H1 (cell line): Measurements from ENCODE around the gene ROBO2.

Experiments
- ASH2L ChIP-seq: fragments of 200-600, 300-600 bp; sonication (generic); IDR thresholded peaks from one replicate; pipeline ENCODE4 v1.7.1; 2017; ENCODE audit warnings: low read length
- EGR1 ChIP-seq: IDR thresholded peaks from 2 replicates; pipeline ENCODE4 v1.6.1; 2011; ENCODE audit warnings: low read depth, low read length, borderline replicate concordance
- EP300 ChIP-seq, 2 experiments: IDR thresholded peaks; 1 replicate in 1 of 2; 2 replicates in 1 of 2; pipeline ENCODE4 v1.6.1; 2011 to 2012; ENCODE audit warnings: low read depth in 2 of 2, low read length in 2 of 2, mild to moderate bottlenecking in 2 of 2, borderline replicate concordance in 1 of 2, inconsistent platforms in 1 of 2, moderate library complexity in 1 of 2
- EZH2 ChIP-seq: fragments of 200-600 bp; sonication (generic); IDR thresholded peaks from 2 replicates; pipeline ENCODE4 v1.7.1; 2012; ENCODE audit warnings: low read depth, mild to moderate bottlenecking, moderate library complexity, low read length, inconsistent platforms; ENCODE audit not compliant: severe bottlenecking
- MAFK ChIP-seq: IDR thresholded peaks from 2 replicates; pipeline ENCODE4 v1.6.1; 2012; ENCODE audit warnings: low read depth, mild to moderate bottlenecking, improper control_type of control experiment, low read length
- POLR2A ChIP-seq, 2 experiments: IDR thresholded peaks; 1 replicate in 1 of 2; 2 replicates in 1 of 2; pipeline ENCODE4 v1.6.1; 2011; ENCODE audit warnings: low read depth in 2 of 2, low read length in 2 of 2, mild to moderate bottlenecking in 2 of 2; ENCODE audit errors: control extremely low read depth in 1 of 2
- POLR2AphosphoS5 ChIP-seq: IDR thresholded peaks from 2 replicates; pipeline ENCODE4 v1.6.1; 2011; ENCODE audit warnings: low read depth, low read length
- RAD21 ChIP-seq, 2 experiments: IDR thresholded peaks in 1 of 2; conservative IDR thresholded peaks in 1 of 2; 2 replicates each; pipeline ENCODE4 v1.6.1; 2011; ENCODE audit warnings: low read depth in 2 of 2, low read length in 2 of 2, improper control_type of control experiment in 1 of 2, inconsistent platforms in 1 of 2, mild to moderate bottlenecking in 1 of 2, moderate library complexity in 1 of 2
- RNF2 ChIP-seq: fragments of 200-900, 300-1000 bp; sonication (generic); IDR thresholded peaks from 2 replicates; pipeline ENCODE4 v1.7.1; 2016; ENCODE audit warnings: borderline replicate concordance, low read depth, mild to moderate bottlenecking, antibody characterized with exemption, low read length; ENCODE audit not compliant: poor library complexity, severe bottlenecking; ENCODE audit errors: missing control alignments
- SIN3A ChIP-seq, 2 experiments: IDR thresholded peaks in 1 of 2; conservative IDR thresholded peaks in 1 of 2; 2 replicates each; pipeline ENCODE4 v1.6.1; 2011 to 2012; ENCODE audit warnings: low read length in 2 of 2, improper control_type of control experiment in 1 of 2, low read depth in 1 of 2, mild to moderate bottlenecking in 1 of 2
- SP1 ChIP-seq: IDR thresholded peaks from 2 replicates; pipeline ENCODE4 v1.6.1; 2011; ENCODE audit warnings: low read depth, low read length
- TF ChIP-seq, protein P1 (sequence below): IDR thresholded peaks from 2 replicates; pipeline ENCODE4 v1.6.1; 2012; ENCODE audit warnings: inconsistent platforms
- TF ChIP-seq, protein P2 (sequence below), 3 experiments: IDR thresholded peaks; 1 replicate in 2 of 3; 2 replicates in 1 of 3; pipeline versions ENCODE4 v1.5.1 to v1.6.1; 2011; ENCODE audit warnings: low read length in 3 of 3, mild to moderate bottlenecking in 3 of 3, inconsistent platforms in 2 of 3, low read depth in 1 of 3, moderate library complexity in 1 of 3; ENCODE audit not compliant: insufficient read depth in 1 of 3; ENCODE audit errors: control extremely low read depth in 1 of 3
- TF ChIP-seq, protein P3 (sequence below): IDR thresholded peaks from 2 replicates; pipeline ENCODE4 v1.6.1; 2011; ENCODE audit warnings: low read depth, mild to moderate bottlenecking, low read length; ENCODE audit not compliant: insufficient read depth

DNA sequence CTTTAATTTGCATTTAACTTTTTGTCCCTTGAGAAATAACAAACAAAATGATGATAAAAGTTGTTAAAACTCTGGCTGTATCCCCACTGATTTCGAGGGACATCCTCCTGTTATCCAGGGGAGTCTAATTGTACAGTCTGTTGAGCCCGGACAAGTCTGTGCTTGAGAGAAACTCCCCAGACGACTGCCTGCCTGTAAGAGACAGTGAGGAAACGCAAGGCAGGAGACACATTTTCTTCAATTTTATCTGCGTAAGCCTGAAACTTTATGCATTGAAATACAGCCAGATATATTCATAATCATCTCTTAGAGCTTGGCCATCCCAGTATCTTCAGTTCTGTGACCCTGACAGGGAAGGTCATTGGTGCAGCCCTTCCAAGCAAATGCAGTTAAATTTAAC, 97.7 kb downstream of the ROBO2 start:
- TF ChIP-seq EZH2, result no peak
- no peak for TF ChIP-seq RAD21 (IDR thresholded peaks at IDR 0.05 in 1 of 2, conservative IDR thresholded peaks at IDR 0.05 in 1 of 2; ENCODE audit: low read depth in 2 of 2, low read length in 2 of 2)
- no peak for TF ChIP-seq SP1
- TF ChIP-seq, protein P1, sequence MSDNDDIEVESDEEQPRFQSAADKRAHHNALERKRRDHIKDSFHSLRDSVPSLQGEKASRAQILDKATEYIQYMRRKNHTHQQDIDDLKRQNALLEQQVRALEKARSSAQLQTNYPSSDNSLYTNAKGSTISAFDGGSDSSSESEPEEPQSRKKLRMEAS, result no peak
- TF ChIP-seq RNF2, result no peak
- no peak for TF ChIP-seq EGR1
- TF ChIP-seq, protein P2, sequence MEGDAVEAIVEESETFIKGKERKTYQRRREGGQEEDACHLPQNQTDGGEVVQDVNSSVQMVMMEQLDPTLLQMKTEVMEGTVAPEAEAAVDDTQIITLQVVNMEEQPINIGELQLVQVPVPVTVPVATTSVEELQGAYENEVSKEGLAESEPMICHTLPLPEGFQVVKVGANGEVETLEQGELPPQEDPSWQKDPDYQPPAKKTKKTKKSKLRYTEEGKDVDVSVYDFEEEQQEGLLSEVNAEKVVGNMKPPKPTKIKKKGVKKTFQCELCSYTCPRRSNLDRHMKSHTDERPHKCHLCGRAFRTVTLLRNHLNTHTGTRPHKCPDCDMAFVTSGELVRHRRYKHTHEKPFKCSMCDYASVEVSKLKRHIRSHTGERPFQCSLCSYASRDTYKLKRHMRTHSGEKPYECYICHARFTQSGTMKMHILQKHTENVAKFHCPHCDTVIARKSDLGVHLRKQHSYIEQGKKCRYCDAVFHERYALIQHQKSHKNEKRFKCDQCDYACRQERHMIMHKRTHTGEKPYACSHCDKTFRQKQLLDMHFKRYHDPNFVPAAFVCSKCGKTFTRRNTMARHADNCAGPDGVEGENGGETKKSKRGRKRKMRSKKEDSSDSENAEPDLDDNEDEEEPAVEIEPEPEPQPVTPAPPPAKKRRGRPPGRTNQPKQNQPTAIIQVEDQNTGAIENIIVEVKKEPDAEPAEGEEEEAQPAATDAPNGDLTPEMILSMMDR (IDR thresholded peaks at IDR 0.05; ENCODE audit: control extremely low read depth in 1 of 3, insufficient read depth in 1 of 3, low read depth in 1 of 3, low read length in 3 of 3), result no peak
- no peak for TF ChIP-seq EP300 (IDR thresholded peaks at IDR 0.05; ENCODE audit: borderline replicate concordance in 1 of 2, low read depth in 2 of 2, low read length in 2 of 2)
- no peak for TF ChIP-seq MAFK
- no peak for TF ChIP-seq POLR2AphosphoS5
- no peak for TF ChIP-seq ASH2L
- TF ChIP-seq, protein P3, sequence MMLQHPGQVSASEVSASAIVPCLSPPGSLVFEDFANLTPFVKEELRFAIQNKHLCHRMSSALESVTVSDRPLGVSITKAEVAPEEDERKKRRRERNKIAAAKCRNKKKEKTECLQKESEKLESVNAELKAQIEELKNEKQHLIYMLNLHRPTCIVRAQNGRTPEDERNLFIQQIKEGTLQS, result no peak
- TF ChIP-seq POLR2A (IDR thresholded peaks at IDR 0.05; ENCODE audit: control extremely low read depth in 1 of 2, low read depth in 2 of 2, low read length in 2 of 2), result no peak
- no peak for TF ChIP-seq SIN3A (conservative IDR thresholded peaks at IDR 0.05 in 1 of 2, IDR thresholded peaks at IDR 0.05 in 1 of 2; ENCODE audit: low read depth in 1 of 2, low read length in 2 of 2)
